IMR-90 (cell line): ENCODE results near the gene FBXO34. TPM values are rescaled to one million over a fixed set of nuclear protein-coding genes. Genes with fewer than 3 reads are reported as not detected.

Experiments used
- ATAC-seq: fragments of 200-7000 bp; cut with Tn5 transposase; 2 replicates; pipeline ENCODE4 v1.9.1; 2020; ENCODE audit warnings: low read depth, mild to moderate bottlenecking, moderate library complexity
- BruUV-seq: library from RNA; stranded (reverse); fragments of 400-500 nt; replicated peaks from 2 replicates; lab custom pipeline; 2021; lab: Mats Ljungman, UMichigan
- CTCF ChIA-PET: fragments of 300-600 bp; formaldehyde crosslinking; extraction: SDS; loops from one replicate; lab custom pipeline; 2021; ENCODE audit warnings: antibody characterized with exemption; lab: Yijun Ruan, JAX
- POLR2A ChIA-PET: fragments of 300-600 bp; sonication (Branson Sonifier 250); formaldehyde crosslinking; loops from one replicate; lab custom pipeline; 2022; ENCODE audit warnings: antibody characterized with exemption; ENCODE audit not compliant: unreplicated experiment; lab: Charles Lee
- DNase-seq: peaks from one replicate; pipeline ENCODE4 v3.0.0; 2013
- H2AFZ ChIP-seq: replicated peaks from 2 replicates; pipeline ENCODE3; 2013; ENCODE audit warnings: low read length, mild to moderate bottlenecking; ENCODE audit not compliant: poor library complexity
- H2AK5ac ChIP-seq: 2 replicates; pipeline ENCODE4 v1.6.1; 2013; ENCODE audit warnings: low read depth, low read length, inconsistent platforms
- H2AK9ac ChIP-seq: replicated peaks from 2 replicates; pipeline ENCODE3; 2013; ENCODE audit warnings: mild to moderate bottlenecking, low read depth, low read length, moderate library complexity; ENCODE audit not compliant: poor library complexity
- H2BK120ac ChIP-seq: 2 replicates; pipeline ENCODE4 v1.6.1; 2013; ENCODE audit warnings: low read depth, low read length, inconsistent platforms
- H2BK15ac ChIP-seq: 3 replicates; pipeline ENCODE4 v1.6.1; 2013; ENCODE audit warnings: low read depth, low read length, inconsistent platforms
- H2BK20ac ChIP-seq: 2 replicates; pipeline ENCODE4 v1.6.1; 2013; ENCODE audit warnings: low read depth, mild to moderate bottlenecking, inconsistent platforms, low read length, moderate library complexity
- H2BK5ac ChIP-seq: 2 replicates; pipeline ENCODE4 v1.6.1; 2013; ENCODE audit warnings: mild to moderate bottlenecking, low read depth, low read length, inconsistent platforms; ENCODE audit not compliant: poor library complexity, severe bottlenecking
- H3K14ac ChIP-seq: replicated peaks from 2 replicates; pipeline ENCODE4 v1.6.1; 2013; ENCODE audit warnings: low read depth, low read length, inconsistent platforms
- H3K18ac ChIP-seq: 2 replicates; pipeline ENCODE4 v1.6.1; 2013; ENCODE audit warnings: low read depth, low read length, control low read depth
- H3K23ac ChIP-seq: 2 replicates; pipeline ENCODE4 v1.6.1; 2013; ENCODE audit warnings: low read depth, low read length, inconsistent platforms
- H3K27ac ChIP-seq: 2 replicates; pipeline ENCODE4 v1.5.1; 2013; ENCODE audit warnings: mild to moderate bottlenecking, control low read depth, low read length; ENCODE audit not compliant: insufficient read depth
- H3K27me3 ChIP-seq: 2 replicates; pipeline ENCODE4 v1.6.1; 2013; ENCODE audit warnings: low read length; ENCODE audit not compliant: control insufficient read depth, insufficient read depth
- H3K36me3 ChIP-seq: 2 replicates; pipeline ENCODE4 v1.6.1; 2013; ENCODE audit warnings: low read length, mixed read lengths; ENCODE audit not compliant: control insufficient read depth, insufficient read depth
- H3K4ac ChIP-seq: 2 replicates; pipeline ENCODE4 v1.6.1; 2013; ENCODE audit warnings: low read depth, low read length, inconsistent platforms
- H3K4me1 ChIP-seq: 2 replicates; pipeline ENCODE4 v1.6.1; 2013; ENCODE audit warnings: low read length, mixed read lengths; ENCODE audit not compliant: control insufficient read depth, insufficient read depth
- H3K4me2 ChIP-seq: 2 replicates; pipeline ENCODE4 v1.6.1; 2013; ENCODE audit warnings: low read depth, mild to moderate bottlenecking, control low read depth, low read length, moderate library complexity
- H3K4me3 ChIP-seq: 2 replicates; pipeline ENCODE4 v1.5.1; 2013; ENCODE audit warnings: low read depth, mild to moderate bottlenecking, control low read depth, low read length, moderate library complexity; ENCODE audit not compliant: insufficient read depth
- H3K56ac ChIP-seq: 2 replicates; pipeline ENCODE4 v1.6.1; 2013; ENCODE audit warnings: low read length, inconsistent platforms; ENCODE audit not compliant: insufficient read depth; ENCODE audit errors: extremely low read depth
- H3K79me1 ChIP-seq, 2 experiments: 2 replicates each; pipeline ENCODE4 v1.6.1; 2013; ENCODE audit warnings: low read length in 2 of 2, inconsistent platforms in 1 of 2, low read depth in 1 of 2
- H3K9ac ChIP-seq: 2 replicates; pipeline ENCODE4 v1.6.1; 2013; ENCODE audit warnings: low read depth, low read length, control low read depth
- H3K9me1 ChIP-seq: 2 replicates; pipeline ENCODE4 v1.6.1; 2013; ENCODE audit warnings: low read length, inconsistent platforms; ENCODE audit not compliant: insufficient read depth
- H3K9me3 ChIP-seq: 2 replicates; pipeline ENCODE4 v1.6.1; 2013; ENCODE audit warnings: low read length; ENCODE audit not compliant: control insufficient read depth, insufficient read depth
- H4K20me1 ChIP-seq: 2 replicates; pipeline ENCODE4 v1.6.1; 2013; ENCODE audit warnings: low read length, inconsistent platforms; ENCODE audit not compliant: insufficient read depth
- H4K5ac ChIP-seq: 2 replicates; pipeline ENCODE4 v1.6.1; 2013; ENCODE audit warnings: mild to moderate bottlenecking, low read depth, low read length, control low read depth
- H4K8ac ChIP-seq, 2 experiments: 2 replicates each; pipeline ENCODE4 v1.6.1; 2013; ENCODE audit warnings: low read depth in 2 of 2, low read length in 2 of 2, control low read depth in 1 of 2, inconsistent platforms in 1 of 2
- H4K91ac ChIP-seq: 2 replicates; pipeline ENCODE4 v1.6.1; 2013; ENCODE audit warnings: low read depth, low read length, inconsistent platforms; ENCODE audit not compliant: insufficient read depth
- POLR2A ChIP-seq: IDR thresholded peaks from 2 replicates; pipeline ENCODE4 v1.6.1; 2012; ENCODE audit warnings: mild to moderate bottlenecking, low read depth, low read length
- RAD21 ChIP-seq: IDR thresholded peaks from 2 replicates; pipeline ENCODE4 v1.6.1; 2012; ENCODE audit warnings: low read length, improper control_type of control experiment
- RCOR1 ChIP-seq: IDR thresholded peaks from 2 replicates; pipeline ENCODE4 v1.6.1; 2012; ENCODE audit warnings: mild to moderate bottlenecking, low read length, improper control_type of control experiment; ENCODE audit not compliant: insufficient replicate concordance
- RFX5 ChIP-seq: IDR thresholded peaks from 2 replicates; pipeline ENCODE4 v1.8.0; 2012; ENCODE audit warnings: low read depth, mild to moderate bottlenecking, low read length, moderate library complexity
- SMC3 ChIP-seq: fragments of 150-350 bp; IDR thresholded peaks from 2 replicates; pipeline ENCODE4 v1.6.1; 2016; ENCODE audit warnings: low read depth, mild to moderate bottlenecking, antibody characterized with exemption, low read length, moderate library complexity
- WGBS, 2 experiments: methylation state at CpG; one replicate each; pipeline versions ENCODE4 v1.1.5 to v1.1.7; 2013; ENCODE audit warnings: missing lambda C conversion rate in 2 of 2; ENCODE audit not compliant: insufficient read length in 1 of 2; ENCODE audit errors: extremely low coverage in 2 of 2; 5-methylcytosine and 5-hydroxymethylcytosine counted together
- dilution Hi-C: fragments of 300-500 bp; cut with HindIII; formaldehyde crosslinking; loops from one replicate; pipeline ENCODE4 v1.14.3; 2018; ENCODE audit warnings: low sequenced_read_pairs; ENCODE audit not compliant: unreplicated experiment
- in situ Hi-C: fragments of 300-500 bp; cut with MboI; formaldehyde crosslinking; loops from 3 replicates; pipeline ENCODE4 v1.14.3; 2019; ENCODE audit warnings: low sequenced_read_pairs, inconsistent platforms, mixed read lengths
- intact Hi-C: fragments of 100-400 bp; cut with micrococcal nuclease; formaldehyde crosslinking; loops from 2 replicates; pipeline ENCODE4 v1.10.0; 2022
- polyA plus RNA-seq, 3 experiments: library from polyadenylated mRNA; depleted of rRNA; stranded (reverse); fragments of >200 nt; gene quantifications; 2 replicates each; pipeline ENCODE4 v1.2.3, GENCODE V29; 2012; ENCODE audit warnings: low replicate concordance in 1 of 3
- total RNA-seq: library from RNA; depleted of rRNA; stranded (reverse); fragments of >200 nt; gene quantifications from 2 replicates; pipeline ENCODE4 v1.2.3, GENCODE V29; 2012

Gene FBXO34
- total and polyA plus RNA-seq, 2 of the 4 experiments (the other 2 are of a cell fraction) = 15.4 to 35.1 TPM

- no peak for TF ChIP-seq RAD21
- TF ChIP-seq RFX5 = no peak
Measured at GRCh38 chr14:55333711-55334485, 62.7 kb downstream of the FBXO34 start (continued).

GRCh38 chr14:55336162-55336561 lies 64.9 kb downstream of the FBXO34 start:
- peaks cover 18% of the 10 kb centered on the region for H3K4me1 ChIP-seq
- peaks cover 46 to 62% of the 10 kb centered on the region in 2 experiments for H3K79me1 ChIP-seq
- CTCF ChIA-PET = interaction anchor here (1.1 kb wide), 1 partner anchor 33 kb away, joined by 3 read pairs; no protein-coding TSS in a partner anchor
- ATAC-seq (no peak), DNase-seq (no peak)
- peaks cover 24% of the 10 kb centered on the region for H3K9me1 ChIP-seq
- H4K91ac ChIP-seq = no peak overlapping the region
- no CpG with 5 or more reads among the region's 2 CpGs for WGBS, 2 experiments
- H3K36me3 ChIP-seq = no peaks in the 10 kb centered on the region
- no peaks in the 10 kb centered on the region for H3K27me3 ChIP-seq
- dilution Hi-C loops = no loop called here
- H3K14ac ChIP-seq = no peak overlapping the region
- no peak overlapping the region for H4K5ac ChIP-seq
- no peak overlapping the region for H2BK120ac ChIP-seq
- TF ChIP-seq SMC3 (no peak), RCOR1 (no peak), POLR2A (no peak)
- H3K56ac ChIP-seq = no peak overlapping the region
- peaks cover 56% of the 10 kb centered on the region for H4K20me1 ChIP-seq
- H2BK5ac ChIP-seq = no peak overlapping the region
- intact Hi-C loops = no loop called here
- no peak overlapping the region for H3K18ac ChIP-seq
- POLR2A ChIA-PET = no interaction called here
- no TSS peak for BruUV-seq
- H4K8ac ChIP-seq = no peak overlapping the region
- no peak overlapping the region for H3K23ac ChIP-seq
- no peak overlapping the region for H2AK9ac ChIP-seq
- no peak overlapping the region for H3K9ac ChIP-seq
- no peak overlapping the region for H2AFZ ChIP-seq
- H3K4ac ChIP-seq = no peak overlapping the region
- H3K27ac ChIP-seq = no peak overlapping the region
- no peak overlapping the region for H3K4me2 ChIP-seq
- H2AK5ac ChIP-seq = no peak overlapping the region; the same call in 1 of the 2 replicates
- H3K4me3 ChIP-seq = no peak overlapping the region
- H2BK20ac ChIP-seq = no peak overlapping the region
- H2BK15ac ChIP-seq = no peak overlapping the region
- in situ Hi-C loops = no loop called here
- H3K9me3 ChIP-seq = no peaks in the 10 kb centered on the region
